HepG2 (cell line): Measurements from ENCODE around the gene STX5. TPM values are rescaled to one million over a fixed set of nuclear protein-coding genes. Genes with fewer than 3 reads are reported as not detected.

Experiments
- KDM2A ChIP-seq: sonication (generic); formaldehyde crosslinking; IDR thresholded peaks from 2 replicates; pipeline ENCODE4 v1.4.0; 2020; ENCODE audit warnings: low read depth, missing genetic modification reagents, borderline replicate concordance
- KLF13 ChIP-seq: sonication (generic); formaldehyde crosslinking; IDR thresholded peaks from 2 replicates; pipeline ENCODE4 v1.4.0; 2020; ENCODE audit warnings: mild to moderate bottlenecking, missing genetic modification reagents
- TBX2 ChIP-seq: sonication (generic); formaldehyde crosslinking; IDR thresholded peaks from 2 replicates; pipeline ENCODE4 v1.5.0; 2020; ENCODE audit warnings: missing genetic modification reagents, mild to moderate bottlenecking, borderline replicate concordance
- ZNF253 ChIP-seq: sonication (generic); formaldehyde crosslinking; IDR thresholded peaks from 2 replicates; pipeline ENCODE4 v1.8.0; 2022; ENCODE audit warnings: mild to moderate bottlenecking, missing genetic modification reagents, borderline replicate concordance
- polyA plus RNA-seq, 8 experiments: library from polyadenylated mRNA; depleted of rRNA in 3 of 8; stranded (reverse) in 7 of 8; unstranded in 1 of 8; fragments of >200 nt; fragmentation: Illumina TruSeq in 4 of 8; extraction: Trizol in 4 of 8; gene quantifications; 2 replicates each; pipeline versions ENCODE4 v1.2.1 to v1.2.3, GENCODE V29; 2011 to 2016; ENCODE audit warnings: low read depth in 4 of 8, missing spikeins in 1 of 8, mixed read lengths in 1 of 8; ENCODE audit not compliant: insufficient read depth in 1 of 8
- total RNA-seq, 5 experiments: library from RNA; depleted of rRNA; stranded (reverse); fragments of >200 nt; fragmentation: Illumina TruSeq; extraction: Trizol; gene quantifications; 2 replicates each; pipeline ENCODE4 v1.2.3, GENCODE V29; 2016; ENCODE audit warnings: low read depth in 1 of 5
- TF ChIP-seq, protein P1 (sequence below): IDR thresholded peaks from 2 replicates; pipeline ENCODE4 v1.6.1; 2012; ENCODE audit warnings: low read depth, low read length, improper control_type of control experiment
- TF ChIP-seq, protein P2 (sequence below): sonication (generic); formaldehyde crosslinking; IDR thresholded peaks from 2 replicates; pipeline ENCODE4 v1.4.0; 2020; ENCODE audit warnings: mild to moderate bottlenecking, missing genetic modification reagents
- TF ChIP-seq, protein P3 (sequence below): sonication (generic); formaldehyde crosslinking; IDR thresholded peaks from 2 replicates; pipeline ENCODE4 v1.4.0; 2020; ENCODE audit warnings: low read depth, missing genetic modification reagents

The STX5 gene
- total and polyA plus RNA-seq, 2 of the 13 experiments (the other 11 are each of a cell fraction or from before 2014, with no cell fraction given): 26.9 to 30.0 TPM

DNA sequence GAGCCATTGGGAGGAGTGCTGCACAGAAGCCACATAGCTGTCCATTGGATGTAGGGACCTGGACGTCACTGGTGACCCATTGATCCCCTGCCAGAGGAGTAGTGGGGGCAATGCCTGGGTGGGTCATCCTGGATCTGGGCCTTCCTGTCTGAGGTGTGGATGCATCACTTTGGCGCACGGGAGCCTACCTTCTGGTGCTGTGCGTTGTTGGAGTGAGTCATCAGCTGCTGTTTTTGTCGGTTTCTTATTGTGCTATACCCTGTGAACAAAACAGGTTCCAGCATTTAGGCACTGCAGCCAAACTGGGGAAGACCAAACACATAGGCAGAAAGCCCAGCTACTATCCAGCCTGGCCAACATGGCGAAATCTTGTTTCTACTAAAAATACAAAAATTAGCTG lies 57.4 kb downstream of the STX5 start (continued):
- TF ChIP-seq, protein P1, sequence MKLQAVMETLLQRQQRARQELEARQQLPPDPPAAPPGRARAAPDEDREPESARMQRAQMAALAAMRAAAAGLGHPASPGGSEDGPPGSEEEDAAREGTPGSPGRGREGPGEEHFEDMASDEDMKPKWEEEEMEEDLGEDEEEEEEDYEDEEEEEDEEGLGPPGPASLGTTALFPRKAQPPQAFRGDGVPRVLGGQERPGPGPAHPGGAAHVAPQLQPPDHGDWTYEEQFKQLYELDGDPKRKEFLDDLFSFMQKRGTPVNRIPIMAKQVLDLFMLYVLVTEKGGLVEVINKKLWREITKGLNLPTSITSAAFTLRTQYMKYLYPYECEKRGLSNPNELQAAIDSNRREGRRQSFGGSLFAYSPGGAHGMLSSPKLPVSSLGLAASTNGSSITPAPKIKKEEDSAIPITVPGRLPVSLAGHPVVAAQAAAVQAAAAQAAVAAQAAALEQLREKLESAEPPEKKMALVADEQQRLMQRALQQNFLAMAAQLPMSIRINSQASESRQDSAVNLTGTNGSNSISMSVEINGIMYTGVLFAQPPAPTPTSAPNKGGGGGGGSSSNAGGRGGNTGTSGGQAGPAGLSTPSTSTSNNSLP: no peak
- TF ChIP-seq KDM2A (CRISPR knock-in tag): no peak
- TF ChIP-seq, protein P2, sequence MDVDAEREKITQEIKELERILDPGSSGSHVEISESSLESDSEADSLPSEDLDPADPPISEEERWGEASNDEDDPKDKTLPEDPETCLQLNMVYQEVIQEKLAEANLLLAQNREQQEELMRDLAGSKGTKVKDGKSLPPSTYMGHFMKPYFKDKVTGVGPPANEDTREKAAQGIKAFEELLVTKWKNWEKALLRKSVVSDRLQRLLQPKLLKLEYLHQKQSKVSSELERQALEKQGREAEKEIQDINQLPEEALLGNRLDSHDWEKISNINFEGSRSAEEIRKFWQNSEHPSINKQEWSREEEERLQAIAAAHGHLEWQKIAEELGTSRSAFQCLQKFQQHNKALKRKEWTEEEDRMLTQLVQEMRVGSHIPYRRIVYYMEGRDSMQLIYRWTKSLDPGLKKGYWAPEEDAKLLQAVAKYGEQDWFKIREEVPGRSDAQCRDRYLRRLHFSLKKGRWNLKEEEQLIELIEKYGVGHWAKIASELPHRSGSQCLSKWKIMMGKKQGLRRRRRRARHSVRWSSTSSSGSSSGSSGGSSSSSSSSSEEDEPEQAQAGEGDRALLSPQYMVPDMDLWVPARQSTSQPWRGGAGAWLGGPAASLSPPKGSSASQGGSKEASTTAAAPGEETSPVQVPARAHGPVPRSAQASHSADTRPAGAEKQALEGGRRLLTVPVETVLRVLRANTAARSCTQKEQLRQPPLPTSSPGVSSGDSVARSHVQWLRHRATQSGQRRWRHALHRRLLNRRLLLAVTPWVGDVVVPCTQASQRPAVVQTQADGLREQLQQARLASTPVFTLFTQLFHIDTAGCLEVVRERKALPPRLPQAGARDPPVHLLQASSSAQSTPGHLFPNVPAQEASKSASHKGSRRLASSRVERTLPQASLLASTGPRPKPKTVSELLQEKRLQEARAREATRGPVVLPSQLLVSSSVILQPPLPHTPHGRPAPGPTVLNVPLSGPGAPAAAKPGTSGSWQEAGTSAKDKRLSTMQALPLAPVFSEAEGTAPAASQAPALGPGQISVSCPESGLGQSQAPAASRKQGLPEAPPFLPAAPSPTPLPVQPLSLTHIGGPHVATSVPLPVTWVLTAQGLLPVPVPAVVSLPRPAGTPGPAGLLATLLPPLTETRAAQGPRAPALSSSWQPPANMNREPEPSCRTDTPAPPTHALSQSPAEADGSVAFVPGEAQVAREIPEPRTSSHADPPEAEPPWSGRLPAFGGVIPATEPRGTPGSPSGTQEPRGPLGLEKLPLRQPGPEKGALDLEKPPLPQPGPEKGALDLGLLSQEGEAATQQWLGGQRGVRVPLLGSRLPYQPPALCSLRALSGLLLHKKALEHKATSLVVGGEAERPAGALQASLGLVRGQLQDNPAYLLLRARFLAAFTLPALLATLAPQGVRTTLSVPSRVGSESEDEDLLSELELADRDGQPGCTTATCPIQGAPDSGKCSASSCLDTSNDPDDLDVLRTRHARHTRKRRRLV: no peak
- TF ChIP-seq, protein P3, sequence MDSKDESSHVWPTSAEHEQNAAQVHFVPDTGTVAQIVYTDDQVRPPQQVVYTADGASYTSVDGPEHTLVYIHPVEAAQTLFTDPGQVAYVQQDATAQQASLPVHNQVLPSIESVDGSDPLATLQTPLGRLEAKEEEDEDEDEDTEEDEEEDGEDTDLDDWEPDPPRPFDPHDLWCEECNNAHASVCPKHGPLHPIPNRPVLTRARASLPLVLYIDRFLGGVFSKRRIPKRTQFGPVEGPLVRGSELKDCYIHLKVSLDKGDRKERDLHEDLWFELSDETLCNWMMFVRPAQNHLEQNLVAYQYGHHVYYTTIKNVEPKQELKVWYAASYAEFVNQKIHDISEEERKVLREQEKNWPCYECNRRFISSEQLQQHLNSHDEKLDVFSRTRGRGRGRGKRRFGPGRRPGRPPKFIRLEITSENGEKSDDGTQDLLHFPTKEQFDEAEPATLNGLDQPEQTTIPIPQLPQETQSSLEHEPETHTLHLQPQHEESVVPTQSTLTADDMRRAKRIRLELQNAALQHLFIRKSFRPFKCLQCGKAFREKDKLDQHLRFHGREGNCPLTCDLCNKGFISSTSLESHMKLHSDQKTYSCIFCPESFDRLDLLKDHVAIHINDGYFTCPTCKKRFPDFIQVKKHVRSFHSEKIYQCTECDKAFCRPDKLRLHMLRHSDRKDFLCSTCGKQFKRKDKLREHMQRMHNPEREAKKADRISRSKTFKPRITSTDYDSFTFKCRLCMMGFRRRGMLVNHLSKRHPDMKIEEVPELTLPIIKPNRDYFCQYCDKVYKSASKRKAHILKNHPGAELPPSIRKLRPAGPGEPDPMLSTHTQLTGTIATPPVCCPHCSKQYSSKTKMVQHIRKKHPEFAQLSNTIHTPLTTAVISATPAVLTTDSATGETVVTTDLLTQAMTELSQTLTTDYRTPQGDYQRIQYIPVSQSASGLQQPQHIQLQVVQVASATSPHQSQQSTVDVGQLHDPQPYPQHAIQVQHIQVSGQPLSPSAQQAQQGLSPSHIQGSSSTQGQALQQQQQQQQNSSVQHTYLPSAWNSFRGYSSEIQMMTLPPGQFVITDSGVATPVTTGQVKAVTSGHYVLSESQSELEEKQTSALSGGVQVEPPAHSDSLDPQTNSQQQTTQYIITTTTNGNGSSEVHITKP (CRISPR knock-in tag): no peak
- TF ChIP-seq ZNF253: no peak
- TF ChIP-seq TBX2 (CRISPR knock-in tag): no peak
- no peak for TF ChIP-seq KLF13 (CRISPR knock-in tag)
